ENCODE data around the gene FOXN3.

Gene FOXN3

DNA sequence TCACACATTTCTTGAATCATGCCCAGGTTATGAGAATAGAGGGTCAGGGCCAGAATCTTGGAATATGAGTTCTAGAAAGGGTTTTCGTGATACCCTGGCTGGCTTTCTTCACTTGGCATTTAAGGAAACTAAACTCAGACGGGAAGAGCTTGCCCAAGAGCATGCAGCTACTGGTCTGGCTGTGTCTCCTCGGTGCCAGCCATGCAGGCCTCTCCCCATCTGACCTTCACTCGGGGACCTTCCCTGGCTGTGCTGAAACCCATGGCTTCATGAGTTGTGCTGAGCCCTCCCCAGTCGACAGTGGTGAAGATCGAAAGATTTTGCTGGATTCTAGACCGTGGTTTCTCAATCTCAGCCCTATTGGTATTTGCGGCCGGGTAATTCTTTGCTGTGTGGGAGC is 38.0 kb downstream of the FOXN3 start:
- Histone ChIP-seq H3K27ac (no peak overlapping the region), H3K9ac (ENCODE audit: insufficient read length) (no peak overlapping the region), H3K9me3 (ENCODE audit: low read depth, low read length) (no peaks in the 10 kb centered on the region), H3K4me3 (no peak overlapping the region), H3K36me3 (ENCODE audit: insufficient read depth, low read length) (no peaks in the 10 kb centered on the region)
- TF ChIP-seq POLR2AphosphoS5 (IDR thresholded peaks at IDR 0.05; ENCODE audit: borderline replicate concordance, low read depth, low read length) (no peak), EZH2 (IDR thresholded peaks at IDR 0.05) (no peak), FOXP2 (optimal IDR thresholded peaks at IDR 0.05; ENCODE audit: control extremely low read depth, extremely low read length, insufficient read depth) (no peak)
- DNase-seq (ENCODE audit: low read depth, low spot score) = no peak

DNA sequence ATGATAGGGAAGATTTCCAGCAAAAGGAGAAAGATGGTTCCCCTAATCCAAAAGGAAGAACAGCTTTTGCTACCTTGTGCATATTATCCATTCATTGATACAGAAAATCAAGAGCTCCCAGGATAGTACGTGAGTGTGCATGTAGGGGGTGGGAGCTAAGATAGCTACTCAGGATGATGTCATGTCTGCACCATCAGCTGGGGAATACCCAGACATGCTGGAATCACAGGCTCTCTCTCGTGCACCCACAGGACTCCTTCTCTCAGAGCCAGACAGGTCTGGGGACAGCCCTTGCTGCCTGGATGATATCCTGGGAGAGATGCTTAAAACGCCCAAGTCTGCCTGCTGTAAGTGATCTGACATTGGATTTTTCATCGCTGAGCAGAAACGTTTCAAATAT is 38.9 kb downstream of the FOXN3 start:
- no peak overlapping the region for H3K27ac ChIP-seq
- no peak overlapping the region for H3K4me3 ChIP-seq
- no peak for DNase-seq (ENCODE audit: low read depth, low spot score)
- no peaks in the 10 kb centered on the region for H3K9me3 ChIP-seq (ENCODE audit: low read depth, low read length)
- no peak for TF ChIP-seq EZH2 (IDR thresholded peaks at IDR 0.05)
- TF ChIP-seq POLR2AphosphoS5 (IDR thresholded peaks at IDR 0.05; ENCODE audit: borderline replicate concordance, low read depth, low read length) = no peak
- no peak for TF ChIP-seq FOXP2 (optimal IDR thresholded peaks at IDR 0.05; ENCODE audit: control extremely low read depth, extremely low read length, insufficient read depth)
- H3K36me3 ChIP-seq (ENCODE audit: insufficient read depth, low read length) = no peaks in the 10 kb centered on the region
- no peak overlapping the region for H3K9ac ChIP-seq (ENCODE audit: insufficient read length)

DNA sequence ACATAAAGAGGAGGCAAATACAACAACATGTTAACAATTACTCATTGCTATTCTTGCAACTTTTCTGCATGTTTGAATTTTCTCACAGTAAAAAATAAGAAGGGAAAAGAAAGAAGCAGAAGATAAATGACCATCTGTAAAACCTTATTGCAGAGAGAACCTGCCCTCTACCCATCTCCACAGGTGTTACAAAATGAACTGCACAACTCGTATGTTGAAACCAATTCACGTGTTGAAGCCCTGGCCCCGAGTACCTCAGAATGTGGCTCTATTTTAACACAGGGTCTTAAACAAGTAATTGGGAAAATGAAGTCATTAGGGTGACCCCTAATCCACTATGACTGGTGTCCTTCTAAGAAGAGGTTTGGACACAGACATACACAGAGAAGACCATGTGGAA is 39.5 kb downstream of the FOXN3 start:
- no peak overlapping the region for H3K27ac ChIP-seq
- no peak overlapping the region for H3K9ac ChIP-seq (ENCODE audit: insufficient read length)
- no peak overlapping the region for H3K4me3 ChIP-seq
- no peak for TF ChIP-seq FOXP2 (optimal IDR thresholded peaks at IDR 0.05; ENCODE audit: control extremely low read depth, extremely low read length, insufficient read depth)
- TF ChIP-seq EZH2 (IDR thresholded peaks at IDR 0.05) = no peak
- TF ChIP-seq POLR2AphosphoS5 (IDR thresholded peaks at IDR 0.05; ENCODE audit: borderline replicate concordance, low read depth, low read length) = no peak
- DNase-seq (ENCODE audit: low read depth, low spot score) = no peak
- no peaks in the 10 kb centered on the region for H3K9me3 ChIP-seq (ENCODE audit: low read depth, low read length)
- no peaks in the 10 kb centered on the region for H3K36me3 ChIP-seq (ENCODE audit: insufficient read depth, low read length)

DNA sequence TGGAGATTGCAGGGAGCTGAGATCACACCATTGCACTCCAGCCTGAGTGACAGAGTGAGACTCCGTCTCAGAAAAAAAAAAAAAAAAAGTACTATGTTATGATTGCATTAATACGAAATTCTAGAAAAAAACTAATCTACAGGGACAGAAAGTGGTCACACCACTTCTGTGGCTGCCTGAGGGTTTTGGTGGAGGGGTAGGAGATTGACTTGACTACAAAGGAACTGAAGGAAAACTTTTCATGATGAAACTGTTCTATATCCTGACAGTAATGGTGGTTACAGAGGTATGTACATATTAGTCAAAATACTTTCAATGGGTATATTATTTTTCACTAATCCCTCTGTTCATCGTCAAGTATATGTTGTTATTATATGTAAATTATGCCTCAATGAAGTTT is 42.1 kb downstream of the FOXN3 start:
- Histone ChIP-seq H3K4me3 (no peak overlapping the region), H3K27ac (no peak overlapping the region), H3K36me3 (ENCODE audit: insufficient read depth, low read length) (no peaks in the 10 kb centered on the region), H3K9me3 (ENCODE audit: low read depth, low read length) (no peaks in the 10 kb centered on the region), H3K9ac (ENCODE audit: insufficient read length) (no peak overlapping the region)
- no peak for TF ChIP-seq EZH2 (IDR thresholded peaks at IDR 0.05)
- no peak for TF ChIP-seq POLR2AphosphoS5 (IDR thresholded peaks at IDR 0.05; ENCODE audit: borderline replicate concordance, low read depth, low read length)
- TF ChIP-seq FOXP2 (optimal IDR thresholded peaks at IDR 0.05; ENCODE audit: control extremely low read depth, extremely low read length, insufficient read depth) = no peak
- DNase-seq (ENCODE audit: low read depth, low spot score) = no peak

DNA sequence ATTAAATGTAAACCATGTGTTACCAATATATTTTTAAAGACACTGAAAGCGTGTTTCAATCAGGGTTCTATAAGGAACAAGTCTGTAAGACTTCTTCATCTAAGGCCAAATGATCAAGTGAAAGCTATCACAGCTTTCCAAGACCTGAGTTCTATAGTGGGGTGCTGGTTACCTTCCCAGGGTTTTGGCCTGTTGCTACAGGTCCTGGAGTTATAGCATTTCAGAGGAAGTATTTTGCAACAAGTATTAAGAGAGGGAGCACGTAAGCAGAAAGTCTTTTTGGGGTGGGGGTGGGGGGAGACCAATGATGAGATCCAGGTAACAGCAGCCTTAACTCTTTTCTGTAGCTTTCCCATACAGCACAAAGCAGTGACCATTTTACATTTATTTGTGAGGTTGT is 43.8 kb downstream of the FOXN3 start:
- Histone ChIP-seq H3K9ac (ENCODE audit: insufficient read length) (no peak overlapping the region), H3K4me3 (no peak overlapping the region), H3K27ac (no peak overlapping the region), H3K9me3 (ENCODE audit: low read depth, low read length) (no peaks in the 10 kb centered on the region), H3K36me3 (ENCODE audit: insufficient read depth, low read length) (no peaks in the 10 kb centered on the region)
- DNase-seq (ENCODE audit: low read depth, low spot score) = no peak
- no peak for TF ChIP-seq POLR2AphosphoS5 (IDR thresholded peaks at IDR 0.05; ENCODE audit: borderline replicate concordance, low read depth, low read length)

DNA sequence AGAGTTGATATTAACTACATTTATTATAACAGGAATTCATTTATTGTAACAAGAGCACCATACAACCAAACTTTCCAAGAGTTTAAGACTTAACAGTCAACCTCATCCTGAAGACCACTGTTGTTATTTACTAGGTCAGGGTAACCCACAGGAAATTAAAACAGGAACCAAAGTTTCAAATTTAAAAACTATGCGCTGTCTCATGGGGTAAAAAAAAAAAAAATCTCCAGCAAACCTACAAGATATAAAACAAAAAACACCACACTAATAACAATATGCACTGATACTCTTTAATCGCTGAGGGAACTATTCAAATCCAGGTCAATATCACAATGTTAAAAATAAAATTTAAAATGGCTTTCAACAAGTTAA is 44.5 kb downstream of the FOXN3 start:
- DNase-seq (ENCODE audit: low read depth, low spot score) = no peak
- Histone ChIP-seq H3K36me3 (ENCODE audit: insufficient read depth, low read length) (no peaks in the 10 kb centered on the region), H3K4me3 (no peak overlapping the region), H3K27ac (no peak overlapping the region), H3K9ac (ENCODE audit: insufficient read length) (no peak overlapping the region), H3K9me3 (ENCODE audit: low read depth, low read length) (no peaks in the 10 kb centered on the region)
- TF ChIP-seq POLR2AphosphoS5 (IDR thresholded peaks at IDR 0.05; ENCODE audit: borderline replicate concordance, low read depth, low read length) (no peak), FOXP2 (optimal IDR thresholded peaks at IDR 0.05; ENCODE audit: control extremely low read depth, extremely low read length, insufficient read depth) (no peak), EZH2 (IDR thresholded peaks at IDR 0.05) (no peak)

DNA sequence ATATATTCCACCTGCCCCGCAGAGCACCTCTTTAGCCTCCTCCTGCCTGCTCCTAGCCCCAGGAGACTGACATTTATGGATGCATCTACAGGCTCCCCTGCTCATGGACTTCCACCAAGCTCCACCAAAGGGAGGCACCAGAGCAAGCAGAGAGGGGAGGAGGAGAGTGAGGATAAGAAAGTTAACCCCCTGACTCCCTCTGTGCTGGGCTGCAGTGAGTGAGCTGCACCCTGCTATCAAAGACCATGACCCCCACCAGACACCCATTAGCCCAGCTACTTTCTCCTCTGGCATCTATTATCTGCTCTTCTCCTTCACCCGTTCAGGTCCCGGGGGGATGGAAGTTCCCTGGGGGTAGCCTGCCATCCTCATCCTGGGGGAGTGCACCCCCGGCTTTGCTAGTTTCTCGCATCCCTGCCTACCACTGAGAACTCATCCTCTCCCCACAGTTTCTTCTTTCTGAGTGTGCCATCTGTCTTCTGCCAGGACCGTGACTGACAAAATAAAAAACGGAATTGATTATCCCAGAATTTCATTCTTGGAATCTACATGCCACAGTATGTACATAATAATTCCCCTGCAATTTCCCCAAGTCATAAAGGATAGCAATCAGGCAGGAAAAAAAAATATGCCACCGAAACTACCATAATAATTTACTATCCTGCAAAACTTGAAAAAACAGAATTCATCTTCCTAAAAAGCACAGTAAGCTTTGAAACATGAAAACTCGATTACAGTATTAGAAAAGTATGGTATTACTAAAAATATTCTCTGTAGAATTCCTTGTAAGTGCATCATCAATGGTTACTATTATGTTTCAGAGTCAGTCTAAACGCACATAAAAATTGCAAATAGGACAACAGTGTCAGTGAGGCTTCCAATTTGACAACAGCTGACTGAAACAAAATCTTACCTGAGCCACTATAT is 45.2 kb downstream of the FOXN3 start:
- Histone ChIP-seq H3K4me3 (no peak overlapping the region), H3K27ac (no peak overlapping the region), H3K9ac (ENCODE audit: insufficient read length) (no peak overlapping the region), H3K36me3 (ENCODE audit: insufficient read depth, low read length) (no peaks in the 10 kb centered on the region), H3K9me3 (ENCODE audit: low read depth, low read length) (no peaks in the 10 kb centered on the region)
- TF ChIP-seq EZH2 (IDR thresholded peaks at IDR 0.05) = no peak
- no peak for TF ChIP-seq FOXP2 (optimal IDR thresholded peaks at IDR 0.05; ENCODE audit: control extremely low read depth, extremely low read length, insufficient read depth)
- no peak for TF ChIP-seq POLR2AphosphoS5 (IDR thresholded peaks at IDR 0.05; ENCODE audit: borderline replicate concordance, low read depth, low read length)
- no peak for DNase-seq (ENCODE audit: low read depth, low spot score)

DNA sequence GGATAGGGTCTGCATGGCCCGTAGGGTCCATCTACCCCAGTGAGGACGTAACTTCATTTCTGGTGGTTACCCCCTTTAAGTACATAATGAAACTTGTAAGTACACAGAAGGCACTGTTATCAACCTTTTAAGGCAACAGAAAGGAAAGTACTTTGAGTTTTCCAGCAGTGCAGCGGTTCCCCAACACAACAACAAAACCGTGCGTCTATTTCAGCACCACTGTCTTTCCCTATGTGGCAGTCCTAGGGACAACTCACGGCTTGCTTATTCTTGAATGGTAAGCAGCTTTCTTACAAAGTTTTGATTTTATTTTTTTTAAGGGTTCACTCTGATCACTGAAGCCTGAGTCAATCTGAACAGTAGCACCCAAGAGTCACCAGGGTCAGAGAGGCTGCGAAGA is 46.3 kb downstream of the FOXN3 start:
- no peak overlapping the region for H3K4me3 ChIP-seq
- no peaks in the 10 kb centered on the region for H3K36me3 ChIP-seq (ENCODE audit: insufficient read depth, low read length)
- H3K9me3 ChIP-seq (ENCODE audit: low read depth, low read length) = no peaks in the 10 kb centered on the region
- no peak for DNase-seq (ENCODE audit: low read depth, low spot score)
- TF ChIP-seq POLR2AphosphoS5 (IDR thresholded peaks at IDR 0.05; ENCODE audit: borderline replicate concordance, low read depth, low read length) = no peak
- H3K27ac ChIP-seq = no peak overlapping the region
- no peak overlapping the region for H3K9ac ChIP-seq (ENCODE audit: insufficient read length)

DNA sequence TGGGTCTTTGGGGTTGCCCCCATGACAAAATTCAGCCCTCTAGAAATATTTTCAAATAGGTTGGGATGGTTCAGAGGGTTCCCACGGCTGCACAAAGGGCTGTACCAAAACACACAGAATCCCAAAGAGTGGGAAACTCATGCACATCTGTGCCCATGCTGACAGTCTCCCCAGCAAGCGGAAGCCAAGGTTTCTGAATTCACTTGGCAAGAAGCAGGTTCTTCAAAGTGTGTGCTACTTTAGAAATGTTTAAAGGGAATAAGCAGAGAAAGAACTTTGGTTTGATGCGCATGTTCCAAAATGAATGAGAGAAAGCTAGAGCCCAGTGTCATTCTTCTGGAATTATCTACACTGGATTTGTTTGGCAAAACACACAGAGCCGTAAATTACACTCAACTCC is 46.7 kb downstream of the FOXN3 start:
- Histone ChIP-seq H3K4me3 (no peak overlapping the region), H3K9me3 (ENCODE audit: low read depth, low read length) (no peaks in the 10 kb centered on the region), H3K9ac (ENCODE audit: insufficient read length) (no peak overlapping the region), H3K27ac (no peak overlapping the region), H3K36me3 (ENCODE audit: insufficient read depth, low read length) (no peaks in the 10 kb centered on the region)
- TF ChIP-seq POLR2AphosphoS5 (IDR thresholded peaks at IDR 0.05; ENCODE audit: borderline replicate concordance, low read depth, low read length) (no peak), FOXP2 (optimal IDR thresholded peaks at IDR 0.05; ENCODE audit: control extremely low read depth, extremely low read length, insufficient read depth) (no peak), EZH2 (IDR thresholded peaks at IDR 0.05) (no peak)
- DNase-seq (ENCODE audit: low read depth, low spot score) = no peak

Measured in SK-N-MC (cell line).